Stimulated activated naive CD4-positive, alpha-beta T cell treated with Interleukin-2 at 50 U/mL for 16 hours (primary cell): ENCODE data around the gene CNTD1.
"Not testable (repeated sequence)": the region's sequence is repeated elsewhere in the genome, so short reads cannot be mapped to it uniquely, and the experiment has no call there.

Source experiments
- DNase-seq: peaks from one replicate; lab custom pipeline; 2025; lab: John Stamatoyannopoulos, UW

The CNTD1 gene

DNA sequence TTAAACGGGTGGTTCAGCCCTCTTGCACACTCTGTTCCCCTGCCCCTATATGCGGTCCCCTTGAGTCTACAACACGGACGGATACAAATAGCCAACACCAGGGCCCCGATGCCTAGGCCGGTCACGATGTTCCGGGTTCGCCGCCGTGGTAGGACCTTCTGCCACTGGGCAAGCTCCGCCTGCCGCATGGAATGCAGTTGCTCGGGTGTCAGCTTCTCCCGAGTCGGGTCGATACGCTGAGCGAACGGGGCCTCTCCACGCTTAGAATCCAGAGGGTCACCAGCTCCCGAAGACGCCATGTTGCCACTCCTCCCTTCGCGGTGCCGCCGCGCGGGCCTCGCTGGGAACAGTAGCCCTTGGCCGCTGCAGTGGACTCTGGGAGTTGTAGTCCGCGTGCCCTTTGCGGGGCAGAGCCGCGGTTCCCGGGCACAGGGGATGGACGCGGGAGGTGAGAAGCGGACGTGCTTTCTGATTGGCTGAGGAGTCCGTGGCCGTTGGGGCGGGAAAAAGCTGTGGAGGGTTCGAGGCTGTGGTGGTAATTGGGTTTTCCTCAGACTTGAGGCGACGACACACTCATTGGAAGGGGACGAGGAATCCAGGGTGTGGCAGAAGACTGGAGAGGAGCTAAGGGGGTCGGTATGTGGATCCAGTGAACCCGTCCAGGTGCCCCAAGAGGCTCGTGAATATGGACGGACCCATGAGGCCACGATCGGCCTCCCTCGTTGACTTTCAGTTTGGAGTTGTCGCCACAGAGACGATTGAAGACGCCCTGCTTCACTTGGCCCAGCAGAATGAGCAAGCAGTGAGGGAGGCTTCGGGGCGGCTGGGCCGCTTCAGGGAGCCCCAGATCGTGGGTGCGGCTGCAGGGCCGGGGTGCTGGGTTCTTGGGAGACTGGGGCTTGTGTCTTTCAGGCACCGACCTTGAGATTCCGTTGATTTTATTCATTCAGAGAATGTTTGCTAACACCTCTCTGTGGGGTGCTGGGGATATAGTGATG is at the start of gene CNTD1, which contains the start of gene COA3:
Gene CNTD1 (plus strand): TSS at position 479 of the 998 bp plus-strand sequence. CDS start 207 bp downstream, at position 686.
Gene COA3 (minus strand): TSS at position 322 of the 998 bp plus-strand sequence. CDS start 23 bp downstream, at position 299.
- peak; percentile 72 for DNase-seq

DNA sequence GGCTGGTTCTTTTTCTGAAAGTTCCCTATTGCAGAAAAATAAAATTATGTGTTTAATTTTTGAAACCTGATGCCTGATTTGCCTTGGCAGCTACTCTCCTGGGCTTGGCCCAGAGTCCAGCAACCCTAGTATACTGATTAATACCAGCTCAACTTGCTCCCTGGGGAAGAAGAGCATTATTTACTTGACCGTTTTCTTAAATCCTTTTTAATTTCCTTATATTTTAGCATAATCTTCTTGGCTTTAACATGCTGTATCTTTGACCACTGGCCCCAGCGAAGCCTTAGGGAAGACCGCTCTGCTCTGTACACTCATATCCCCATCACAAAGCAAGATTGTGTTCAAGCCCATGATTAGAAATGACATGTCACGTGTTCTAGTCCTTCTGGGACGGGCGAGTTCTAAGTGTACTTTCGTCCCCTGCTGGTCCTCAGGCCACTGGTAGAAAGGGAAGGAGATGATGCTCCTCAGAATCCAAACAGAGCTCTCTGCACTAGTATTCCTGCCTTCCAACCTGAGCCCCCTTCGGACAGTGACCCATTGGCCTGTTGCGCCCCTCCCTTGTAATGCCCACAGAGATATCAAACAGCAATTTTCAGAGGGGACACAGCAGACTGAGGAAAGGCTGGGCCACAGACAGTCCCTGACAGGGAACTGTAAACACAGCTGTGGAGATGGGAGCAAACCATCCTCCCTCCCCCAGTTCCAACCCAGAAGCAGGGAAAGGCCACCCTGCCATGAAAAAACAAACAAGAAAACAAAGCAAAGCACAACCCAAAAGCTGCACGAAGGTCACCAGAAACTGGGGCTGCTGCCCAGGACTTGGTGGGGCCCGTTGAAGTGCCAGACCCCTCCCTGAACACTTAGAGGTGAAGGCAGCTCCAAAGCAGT is 49.5 kb upstream of the CNTD1 start:
- DNase-seq = no peak

DNA sequence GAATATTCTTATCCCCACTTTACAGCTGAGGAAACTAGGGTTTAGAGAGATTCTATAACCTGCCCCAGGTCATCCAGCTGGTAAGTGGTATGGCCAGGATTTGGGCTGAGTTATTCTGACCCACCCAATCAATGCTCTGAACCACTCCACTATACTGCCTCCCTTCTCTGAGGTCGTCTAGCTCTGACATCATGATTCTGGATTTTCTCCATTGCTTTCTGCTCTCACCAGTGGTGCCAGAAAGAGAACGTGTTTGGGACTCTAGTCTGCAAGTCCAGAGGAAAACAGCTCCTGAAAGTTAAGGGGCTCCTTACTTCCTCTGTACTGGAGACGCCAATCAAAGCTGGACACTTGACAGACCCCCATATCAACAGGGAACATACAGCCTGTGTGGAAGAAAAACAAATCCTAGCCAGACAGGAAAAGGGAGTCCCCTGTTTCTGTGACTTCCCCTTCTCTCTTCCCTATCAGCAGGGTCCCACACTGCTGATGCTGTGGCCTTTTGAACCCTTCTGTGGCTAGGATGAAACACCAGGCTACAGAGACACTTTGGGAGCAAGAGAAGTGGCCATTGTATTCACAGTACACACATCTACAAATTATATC is 47.8 kb upstream of the CNTD1 start:
- DNase-seq = no peak

GRCh38 chr17:42751628-42752027 is 47.0 kb upstream of the CNTD1 start:
- DNase-seq = no peak

DNA sequence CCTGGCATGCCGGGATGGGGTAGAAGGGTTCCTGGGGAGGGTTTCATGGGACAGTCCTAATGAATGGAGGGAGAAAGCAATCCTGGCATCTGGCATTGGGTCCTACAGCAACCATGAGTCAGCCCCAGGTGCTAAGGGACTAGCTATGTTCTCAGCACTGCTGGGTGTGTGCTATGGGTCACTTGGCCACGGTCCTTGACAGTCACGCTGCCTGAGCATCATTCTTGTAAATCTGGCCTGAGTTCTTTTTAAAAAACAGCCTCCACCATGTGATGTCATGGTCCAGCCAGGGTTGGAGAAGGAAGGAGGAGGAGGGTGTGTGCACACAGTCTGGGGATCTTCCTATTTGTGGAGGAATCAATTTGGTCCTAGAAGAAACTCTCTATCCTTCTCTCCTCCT is 43.9 kb upstream of the CNTD1 start:
- no peak for DNase-seq

- no peak for DNase-seq
Observed at GRCh38 chr17:42759982-42760651, 38.5 kb upstream of the CNTD1 start.

- DNase-seq = no peak
Observed at GRCh38 chr17:42760652-42761581, 37.7 kb upstream of the CNTD1 start, which contains the start of gene RAMP2. RAMP2 (plus strand) TSS chr17:42761227; CDS start chr17:42761262, 35 bp downstream.

- no peak for DNase-seq
Observed at GRCh38 chr17:42761638-42762037, 37.0 kb upstream of the CNTD1 start.

- DNase-seq = no peak
Observed at GRCh38 chr17:42766124-42766523, 32.5 kb upstream of the CNTD1 start.

GRCh38 chr17:42767512-42767911 is 31.1 kb upstream of the CNTD1 start:
- DNase-seq = no peak

GRCh38 chr17:42768006-42768405 is 30.7 kb upstream of the CNTD1 start:
- not testable (repeated sequence) for DNase-seq

GRCh38 chr17:42769964-42770363 is 28.7 kb upstream of the CNTD1 start:
- DNase-seq = not testable (repeated sequence)

DNA sequence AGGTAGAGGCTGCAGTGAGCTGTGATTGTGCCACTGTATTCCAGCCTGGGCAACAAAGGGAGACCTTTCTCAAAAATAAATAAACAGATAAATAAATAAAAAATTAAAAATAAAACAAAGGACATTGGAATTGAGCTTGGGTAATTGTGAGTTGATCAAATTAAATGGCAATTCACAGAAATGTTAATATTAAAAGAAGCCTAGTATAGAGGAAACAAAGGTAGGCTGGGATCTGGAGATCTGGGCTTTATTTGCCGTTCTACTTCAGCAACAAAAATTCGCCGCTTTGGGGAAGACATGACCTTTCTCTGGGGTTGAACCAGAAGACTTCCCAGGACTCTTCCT is 25.7 kb upstream of the CNTD1 start:
- DNase-seq = no peak

DNA sequence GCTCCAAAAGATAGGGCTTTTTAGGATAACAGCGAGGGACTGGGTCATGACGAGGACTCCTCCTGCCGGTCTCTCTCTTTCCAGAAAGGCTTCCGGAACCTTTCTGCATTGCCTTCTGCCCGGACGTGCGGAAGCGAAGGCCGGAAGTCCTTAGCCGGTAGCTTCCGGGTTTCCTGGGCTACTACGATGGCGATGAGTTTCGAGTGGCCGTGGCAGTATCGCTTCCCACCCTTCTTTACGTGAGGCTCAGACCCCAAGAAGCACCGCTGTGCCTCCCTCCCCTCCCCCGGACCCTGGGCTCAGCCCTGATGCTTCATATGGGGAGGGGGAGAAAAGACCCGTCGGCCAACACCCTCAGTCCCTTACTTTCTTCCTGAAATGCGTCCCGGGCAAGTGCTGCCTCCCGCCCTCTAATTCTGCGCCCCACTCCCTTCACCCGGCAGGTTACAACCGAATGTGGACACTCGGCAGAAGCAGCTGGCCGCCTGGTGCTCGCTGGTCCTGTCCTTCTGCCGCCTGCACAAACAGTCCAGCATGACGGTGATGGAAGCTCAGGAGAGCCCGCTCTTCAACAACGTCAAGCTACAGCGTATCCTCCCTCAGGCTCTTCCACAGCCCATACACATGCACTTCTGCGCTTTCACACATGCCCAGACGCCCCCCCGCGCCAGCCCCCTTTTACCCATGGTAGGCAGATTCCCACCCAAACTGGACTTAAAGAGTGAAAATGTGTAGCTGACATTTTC is 25.2 kb upstream of the CNTD1 start, which contains the start of gene VPS25:
Gene VPS25 (plus strand): TSS at position 160 of the 746 bp plus-strand sequence. CDS start 27 bp downstream, at position 187.
- DNase-seq = peak; percentile 71

DNA sequence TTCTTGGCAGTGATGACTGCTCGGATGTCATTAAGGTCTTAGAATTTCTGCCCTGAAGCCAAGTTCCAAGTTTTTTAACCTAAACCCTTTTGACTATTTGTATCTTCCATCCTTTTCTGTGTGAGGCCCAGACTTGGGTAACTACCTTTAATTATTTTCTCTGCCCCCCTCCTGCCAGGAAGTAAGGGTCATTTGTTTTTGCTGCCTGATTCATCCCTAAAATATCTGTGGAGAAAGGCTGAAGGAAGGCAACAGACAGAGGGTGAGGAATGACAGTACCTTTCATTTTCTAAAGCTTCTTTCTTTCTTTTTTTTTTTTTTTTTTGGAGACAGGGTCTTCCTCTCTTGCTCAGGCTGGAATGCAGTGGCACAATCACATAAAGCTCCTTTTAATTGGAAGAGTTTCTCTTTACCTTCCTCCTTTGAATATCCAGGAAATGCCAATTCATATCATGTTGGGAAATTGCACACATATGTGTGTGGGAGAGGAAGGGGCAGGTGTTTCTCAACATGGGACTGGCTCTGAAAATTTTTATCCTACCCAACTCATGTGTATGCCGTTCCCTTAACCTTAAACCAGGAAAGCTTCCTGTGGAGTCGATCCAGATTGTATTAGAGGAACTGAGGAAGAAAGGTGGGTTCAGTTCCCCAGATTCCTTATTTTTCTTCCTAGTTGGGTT is 24.5 kb upstream of the CNTD1 start:
- no peak for DNase-seq

DNA sequence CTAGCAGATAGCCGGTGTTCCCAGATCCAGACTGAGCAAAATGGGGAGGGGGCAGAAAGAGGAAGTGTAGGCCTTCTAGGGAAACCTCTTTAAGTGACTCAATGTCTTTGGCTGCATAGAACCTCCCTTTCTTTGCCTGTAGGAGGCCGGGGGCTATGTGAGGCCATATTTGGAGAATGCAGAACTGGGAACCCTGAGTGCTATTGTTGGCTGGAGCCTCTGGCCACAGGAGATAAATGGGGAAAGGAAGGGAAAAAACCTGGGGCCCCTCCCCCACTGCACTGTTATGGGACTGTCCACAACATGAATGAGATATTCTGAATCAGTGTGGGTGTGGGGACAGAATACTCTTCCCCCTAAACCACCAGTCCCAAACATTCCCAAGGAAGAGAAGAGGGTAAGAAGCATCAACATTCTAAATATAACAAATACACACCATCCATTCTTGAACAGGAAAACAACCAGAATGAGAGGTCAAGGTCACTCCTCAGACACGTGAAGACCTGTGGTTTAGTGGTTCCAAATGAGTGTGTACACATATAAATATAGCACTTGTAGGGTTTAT is 23.0 kb upstream of the CNTD1 start:
- DNase-seq = no peak

DNA sequence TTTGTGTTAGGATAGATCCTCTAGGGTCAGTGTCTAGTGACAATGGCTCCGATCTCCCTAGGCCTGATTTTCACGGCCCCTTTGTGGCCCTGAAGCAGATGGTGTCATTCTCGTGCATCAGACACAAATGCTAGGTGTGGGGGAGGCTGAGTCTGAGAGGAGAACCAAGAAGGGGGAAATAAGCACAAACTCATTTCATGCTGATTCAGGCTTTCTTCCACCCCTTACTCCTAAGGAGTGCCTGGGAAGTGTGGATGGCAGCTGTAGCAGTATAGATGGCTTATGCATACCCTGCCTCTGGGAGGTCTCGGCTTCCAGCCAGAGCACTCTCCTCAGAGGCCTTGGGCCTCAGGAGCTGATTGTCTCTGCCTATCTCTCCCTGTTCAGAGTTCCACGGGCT is 20.1 kb upstream of the CNTD1 start:
- no peak for DNase-seq

GRCh38 chr17:42779304-42779935 is 19.2 kb upstream of the CNTD1 start:
- no peak for DNase-seq
